ENCODE data around the gene TFR2. TPM values are rescaled to one million over a fixed set of nuclear protein-coding genes. Genes with fewer than 3 reads are reported as not detected.

The TFR2 gene
- total and polyA plus RNA-seq, 2 of the 13 experiments (the other 11 are each of a cell fraction or from before 2014, with no cell fraction given): 36.9 to 64.2 TPM

GRCh38 chr7:100570954-100571828 lies 70.2 kb downstream of the TFR2 start (continued):
- TF ChIP-seq HNF1B (CRISPR knock-in tag; IDR thresholded peaks at IDR 0.05): peak; percentile 23; the same call in 1 of the 2 replicates
- TF ChIP-seq ZZZ3 (CRISPR knock-in tag; IDR thresholded peaks at IDR 0.05; ENCODE audit: borderline replicate concordance): no peak
- TF ChIP-seq ZNF670 (CRISPR knock-in tag; IDR thresholded peaks at IDR 0.05; ENCODE audit: borderline replicate concordance): no peak
- no peak for TF ChIP-seq TBX2 (CRISPR knock-in tag; IDR thresholded peaks at IDR 0.05; ENCODE audit: borderline replicate concordance)
- peak; percentile 47 for TF ChIP-seq FOXA3 (CRISPR knock-in tag; IDR thresholded peaks at IDR 0.05)
- no peak for TF ChIP-seq RBAK (CRISPR knock-in tag; IDR thresholded peaks at IDR 0.05)
- peak; percentile 75; the same call in 1 of the 2 replicates for TF ChIP-seq JUN (CRISPR knock-in tag; IDR thresholded peaks at IDR 0.05)
- no peak for TF ChIP-seq SALL1 (CRISPR knock-in tag; IDR thresholded peaks at IDR 0.05)
- 0 out of 2 replicates have a peak, but pooled peaks have one; percentile 39 for TF ChIP-seq ZNF691 (CRISPR knock-in tag; IDR thresholded peaks at IDR 0.05; ENCODE audit: borderline replicate concordance, low read depth)
- TF ChIP-seq KDM4B (CRISPR knock-in tag; IDR thresholded peaks at IDR 0.05): no peak
- 0 out of 2 replicates have a peak, but pooled peaks have one; percentile 16 for TF ChIP-seq ZMYM4 (CRISPR knock-in tag; IDR thresholded peaks at IDR 0.05)
- TF ChIP-seq SOX5 (CRISPR knock-in tag; IDR thresholded peaks at IDR 0.05; ENCODE audit: borderline replicate concordance): no peak
- TF ChIP-seq ZNF230 (CRISPR knock-in tag; IDR thresholded peaks at IDR 0.05): no peak
- TF ChIP-seq ZNF768 (CRISPR knock-in tag; IDR thresholded peaks at IDR 0.05): peak; percentile 65; the same call in 1 of the 2 replicates
- TF ChIP-seq ZBTB8A (CRISPR knock-in tag; IDR thresholded peaks at IDR 0.05; ENCODE audit: borderline replicate concordance, low read depth): no peak
- TF ChIP-seq CREB1 (IDR thresholded peaks at IDR 0.05): peak; percentile 71
- TF ChIP-seq CREB1 (CRISPR knock-in tag; IDR thresholded peaks at IDR 0.05): no peak
- TF ChIP-seq MIER3 (CRISPR knock-in tag; IDR thresholded peaks at IDR 0.05; ENCODE audit: borderline replicate concordance): peak; percentile 20; the same call in 1 of the 2 replicates
- TF ChIP-seq, protein P1, sequence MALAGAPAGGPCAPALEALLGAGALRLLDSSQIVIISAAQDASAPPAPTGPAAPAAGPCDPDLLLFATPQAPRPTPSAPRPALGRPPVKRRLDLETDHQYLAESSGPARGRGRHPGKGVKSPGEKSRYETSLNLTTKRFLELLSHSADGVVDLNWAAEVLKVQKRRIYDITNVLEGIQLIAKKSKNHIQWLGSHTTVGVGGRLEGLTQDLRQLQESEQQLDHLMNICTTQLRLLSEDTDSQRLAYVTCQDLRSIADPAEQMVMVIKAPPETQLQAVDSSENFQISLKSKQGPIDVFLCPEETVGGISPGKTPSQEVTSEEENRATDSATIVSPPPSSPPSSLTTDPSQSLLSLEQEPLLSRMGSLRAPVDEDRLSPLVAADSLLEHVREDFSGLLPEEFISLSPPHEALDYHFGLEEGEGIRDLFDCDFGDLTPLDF (CRISPR knock-in tag; IDR thresholded peaks at IDR 0.05): no peak
- TF ChIP-seq, protein P2, sequence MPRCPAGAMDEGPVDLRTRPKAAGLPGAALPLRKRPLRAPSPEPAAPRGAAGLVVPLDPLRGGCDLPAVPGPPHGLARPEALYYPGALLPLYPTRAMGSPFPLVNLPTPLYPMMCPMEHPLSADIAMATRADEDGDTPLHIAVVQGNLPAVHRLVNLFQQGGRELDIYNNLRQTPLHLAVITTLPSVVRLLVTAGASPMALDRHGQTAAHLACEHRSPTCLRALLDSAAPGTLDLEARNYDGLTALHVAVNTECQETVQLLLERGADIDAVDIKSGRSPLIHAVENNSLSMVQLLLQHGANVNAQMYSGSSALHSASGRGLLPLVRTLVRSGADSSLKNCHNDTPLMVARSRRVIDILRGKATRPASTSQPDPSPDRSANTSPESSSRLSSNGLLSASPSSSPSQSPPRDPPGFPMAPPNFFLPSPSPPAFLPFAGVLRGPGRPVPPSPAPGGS (CRISPR knock-in tag; IDR thresholded peaks at IDR 0.05): peak; percentile 79; the same call in 1 of the 2 replicates
- TF ChIP-seq AKAP8 (CRISPR knock-in tag; IDR thresholded peaks at IDR 0.05): peak; percentile 100
- TF ChIP-seq PHF21A (CRISPR knock-in tag; IDR thresholded peaks at IDR 0.05): 0 out of 2 replicates have a peak, but pooled peaks have one; percentile 3
- TF ChIP-seq ZNF678 (CRISPR knock-in tag; IDR thresholded peaks at IDR 0.05): peak; percentile 21; the same call in 1 of the 2 replicates
- TF ChIP-seq ZFP36L2 (CRISPR knock-in tag; IDR thresholded peaks at IDR 0.05): no peak
- no peak for TF ChIP-seq WIZ (CRISPR knock-in tag; IDR thresholded peaks at IDR 0.05)
- no peak; the same call in 1 of the 2 replicates for TF ChIP-seq RXRA (CRISPR knock-in tag; IDR thresholded peaks at IDR 0.05)
- TF ChIP-seq MATR3 (CRISPR knock-in tag; IDR thresholded peaks at IDR 0.05): no peak
